Nephron progenitor cell (in vitro differentiated cells): Measurements from ENCODE around the gene COG8.
"Not testable (repeated sequence)": the region's sequence is repeated elsewhere in the genome, so short reads cannot be mapped to it uniquely, and the experiment has no call there.

Experiments used
- DNase-seq: peaks from one replicate; pipeline ENCODE4 v3.0.0; 2021
- H3K27ac Mint-ChIP-seq: 2 replicates; pipeline ENCODE4 v1.8.0; 2021; ENCODE audit warnings: mild to moderate bottlenecking, moderate library complexity, mixed read lengths
- H3K27me3 Mint-ChIP-seq: 2 replicates; pipeline ENCODE4 v1.8.0; 2021; ENCODE audit warnings: mild to moderate bottlenecking, low read depth, mixed read lengths; ENCODE audit not compliant: poor library complexity
- H3K36me3 Mint-ChIP-seq: 2 replicates; pipeline ENCODE4 v1.8.0; 2021; ENCODE audit warnings: low read depth, mixed read lengths
- H3K4me1 Mint-ChIP-seq: 2 replicates; pipeline ENCODE4 v1.8.0; 2021; ENCODE audit warnings: mixed read lengths
- H3K4me3 Mint-ChIP-seq: 2 replicates; pipeline ENCODE4 v1.8.0; 2021; ENCODE audit warnings: mild to moderate bottlenecking, moderate library complexity, mixed read lengths
- H3K9me3 Mint-ChIP-seq: 2 replicates; pipeline ENCODE4 v1.8.0; 2021; ENCODE audit warnings: mild to moderate bottlenecking, moderate library complexity, mixed read lengths
- CTCF ChIP-seq: fragments of 200-600 bp; sonication (generic); IDR thresholded peaks from 2 replicates; pipeline ENCODE4 v1.5.0; 2021; ENCODE audit warnings: antibody characterized with exemption

COG8 gene

GRCh38 chr16:69367980-69368379, 28.6 kb upstream of the COG8 start:
- peaks cover 34% of the 10 kb centered on the region for H3K4me1 Mint-ChIP-seq

GRCh38 chr16:69366431-69366830, 27.1 kb upstream of the COG8 start:
- no peak for DNase-seq

More at GRCh38 chr16:69367980-69368379, 28.6 kb upstream of the COG8 start:
- H3K9me3 Mint-ChIP-seq = no peaks in the 10 kb centered on the region
- H3K36me3 Mint-ChIP-seq = peaks cover 85% of the 10 kb centered on the region
- TF ChIP-seq CTCF = no peak
- peak overlapping the region; percentile 5 for H3K4me3 Mint-ChIP-seq
- peak overlapping the region; percentile 91 for H3K27ac Mint-ChIP-seq
- H3K27me3 Mint-ChIP-seq = no peaks in the 10 kb centered on the region
- no peak for DNase-seq

GRCh38 chr16:69365901-69366300, 26.5 kb upstream of the COG8 start:
- DNase-seq = no peak
- peaks cover 79% of the 10 kb centered on the region for H3K36me3 Mint-ChIP-seq
- H3K4me3 Mint-ChIP-seq = no peak overlapping the region
- no peak for TF ChIP-seq CTCF
- H3K9me3 Mint-ChIP-seq = no peaks in the 10 kb centered on the region
- no peaks in the 10 kb centered on the region for H3K27me3 Mint-ChIP-seq
- peak overlapping the region; percentile 47 for H3K27ac Mint-ChIP-seq
- H3K4me1 Mint-ChIP-seq = peaks cover 40% of the 10 kb centered on the region

More at GRCh38 chr16:69366431-69366830, 27.1 kb upstream of the COG8 start:
- Mint-ChIP-seq H3K4me3 (no peak overlapping the region), H3K4me1 (peaks cover 41% of the 10 kb centered on the region), H3K27me3 (no peaks in the 10 kb centered on the region), H3K9me3 (no peaks in the 10 kb centered on the region), H3K27ac (no peak overlapping the region), H3K36me3 (peaks cover 78% of the 10 kb centered on the region)
- TF ChIP-seq CTCF = no peak

- no peak for DNase-seq
- TF ChIP-seq CTCF = no peak
- H3K36me3 Mint-ChIP-seq = peaks cover 69% of the 10 kb centered on the region
Observed at GRCh38 chr16:69364088-69364487, 24.7 kb upstream of the COG8 start.

GRCh38 chr16:69363281-69363717, 23.9 kb upstream of the COG8 start:
- no peak overlapping the region for H3K4me3 Mint-ChIP-seq
- no peaks in the 10 kb centered on the region for H3K27me3 Mint-ChIP-seq
- H3K9me3 Mint-ChIP-seq = no peaks in the 10 kb centered on the region
- no peak overlapping the region for H3K27ac Mint-ChIP-seq
- TF ChIP-seq CTCF = no peak
- DNase-seq = no peak
- H3K4me1 Mint-ChIP-seq = peaks cover 27% of the 10 kb centered on the region
- H3K36me3 Mint-ChIP-seq = peaks cover 64% of the 10 kb centered on the region

More at GRCh38 chr16:69364088-69364487, 24.7 kb upstream of the COG8 start:
- no peaks in the 10 kb centered on the region for H3K9me3 Mint-ChIP-seq
- H3K4me3 Mint-ChIP-seq = no peak overlapping the region
- no peak overlapping the region for H3K27ac Mint-ChIP-seq
- no peaks in the 10 kb centered on the region for H3K27me3 Mint-ChIP-seq
- peaks cover 35% of the 10 kb centered on the region for H3K4me1 Mint-ChIP-seq

- DNase-seq, H3K9me3 Mint-ChIP-seq, H3K27me3 Mint-ChIP-seq, H3K27ac Mint-ChIP-seq, H3K4me3 Mint-ChIP-seq: not testable (repeated sequence)
- Mint-ChIP-seq H3K36me3 (peaks cover 53% of the 10 kb centered on the region), H3K4me1 (peaks cover 11% of the 10 kb centered on the region)
Observed at GRCh38 chr16:69360070-69360469, 20.7 kb upstream of the COG8 start.
